Endothelial cell of umbilical vein (primary cell): ENCODE data around the gene PHACTR1. TPM values are rescaled to one million over a fixed set of nuclear protein-coding genes. Genes with fewer than 3 reads are reported as not detected.

Source experiments
- BruUV-seq: library from RNA; stranded (reverse); fragments of 400-500 nt; replicated peaks from 2 replicates; lab custom pipeline; 2021; lab: Mats Ljungman, UMichigan
- CTCF ChIA-PET: fragments of 300-600, 350-600 bp; sonication (Branson Sonifier 250); formaldehyde crosslinking; loops from one replicate; lab custom pipeline; 2021; ENCODE audit warnings: antibody characterized with exemption, inconsistent platforms; lab: Charles Lee
- POLR2A ChIA-PET: fragments of 300-600, 350-600 bp; sonication (Branson Sonifier 250); formaldehyde crosslinking; loops from one replicate; lab custom pipeline; 2021; ENCODE audit warnings: antibody characterized with exemption, inconsistent platforms; lab: Charles Lee
- DNase-seq: peaks from one replicate; pipeline ENCODE4 v3.0.0-alpha.2; 2011; ENCODE audit warnings: low read depth, low spot score
- FAIRE-seq: peaks from 2 replicates; lab custom pipeline; 2011; peaks lifted over from hg19 to GRCh38; lab: Jason Lieb, UNC
- H2AFZ ChIP-seq: 2 replicates; pipeline ENCODE4 v1.6.0; 2012; ENCODE audit warnings: low read depth, low read length, control low read depth, inconsistent platforms
- H3K27ac ChIP-seq: 2 replicates; pipeline ENCODE4 v1.5.1; 2011; ENCODE audit warnings: low read depth, mild to moderate bottlenecking, control low read depth, low read length, moderate library complexity; ENCODE audit not compliant: insufficient read depth
- H3K27me3 ChIP-seq, 2 experiments: 2 replicates each; pipeline versions ENCODE4 v1.6.0 to v1.6.1; 2011; ENCODE audit warnings: low read length in 2 of 2, mixed read lengths in 1 of 2; ENCODE audit not compliant: control insufficient read depth in 2 of 2, insufficient read depth in 2 of 2
- H3K36me3 ChIP-seq, 2 experiments: 2 replicates in 1 of 2; 3 replicates in 1 of 2; pipeline ENCODE4 v1.5.1; 2011; ENCODE audit warnings: low read length in 2 of 2, mild to moderate bottlenecking in 1 of 2, moderate library complexity in 1 of 2; ENCODE audit not compliant: control insufficient read depth in 2 of 2, insufficient read depth in 2 of 2; ENCODE audit errors: extremely low read depth in 1 of 2
- H3K4me1 ChIP-seq: 3 replicates; pipeline ENCODE4 v1.5.1; 2011; ENCODE audit warnings: mild to moderate bottlenecking, low read length; ENCODE audit not compliant: control insufficient read depth, insufficient read depth; ENCODE audit errors: extremely low read depth
- H3K4me2 ChIP-seq: 2 replicates; pipeline ENCODE4 v1.6.1; 2011; ENCODE audit warnings: low read length, control low read depth, mixed read lengths; ENCODE audit not compliant: insufficient read depth
- H3K4me3 ChIP-seq, 3 experiments: fragments of 200-600 bp in 1 of 3; sonication (generic), shearing (Covaris generic) in 1 of 3; replicated peaks in 1 of 3; 2 replicates each; pipeline ENCODE4 v1.5.1; 2011 to 2016; ENCODE audit warnings: control low read depth in 3 of 3, low read length in 3 of 3, mild to moderate bottlenecking in 2 of 3, inconsistent platforms in 1 of 3, low read depth in 1 of 3, moderate library complexity in 1 of 3; ENCODE audit not compliant: insufficient read depth in 1 of 3
- H3K79me2 ChIP-seq: 2 replicates; pipeline ENCODE4 v1.6.0; 2012; ENCODE audit warnings: low read length, inconsistent platforms; ENCODE audit not compliant: control insufficient read depth, insufficient read depth
- H3K9ac ChIP-seq: replicated peaks from 2 replicates; pipeline ENCODE3; 2011; ENCODE audit warnings: low read length, control low read depth; ENCODE audit not compliant: insufficient read depth; ENCODE audit errors: extremely low read depth
- H3K9me1 ChIP-seq: replicated peaks from 3 replicates; pipeline ENCODE4 v1.6.0; 2011; ENCODE audit warnings: mild to moderate bottlenecking, low read length; ENCODE audit not compliant: control insufficient read depth, insufficient read depth; ENCODE audit errors: extremely low read depth
- H3K9me3 ChIP-seq: replicated peaks from 2 replicates; pipeline ENCODE4 v1.5.1; 2012; ENCODE audit warnings: low read length, inconsistent platforms; ENCODE audit not compliant: control insufficient read depth, insufficient read depth
- H4K20me1 ChIP-seq: replicated peaks from 2 replicates; pipeline ENCODE3; 2011; ENCODE audit warnings: mild to moderate bottlenecking, low read length; ENCODE audit not compliant: control insufficient read depth, insufficient read depth; ENCODE audit errors: extremely low read depth
- EZH2 ChIP-seq: IDR thresholded peaks from 2 replicates; pipeline ENCODE4 v1.6.1; 2012; ENCODE audit warnings: borderline replicate concordance, low read depth, mild to moderate bottlenecking, moderate library complexity, low read length, inconsistent platforms; ENCODE audit not compliant: severe bottlenecking
- FOS ChIP-seq: IDR thresholded peaks from 2 replicates; pipeline ENCODE4 v1.6.1; 2011; ENCODE audit warnings: mild to moderate bottlenecking, low read length, moderate library complexity, borderline replicate concordance; ENCODE audit not compliant: insufficient read depth
- GATA2 ChIP-seq: IDR thresholded peaks from 2 replicates; pipeline ENCODE4 v1.7.0; 2011; ENCODE audit warnings: low read depth, mild to moderate bottlenecking, moderate library complexity, mixed read lengths, low read length; ENCODE audit not compliant: insufficient read length, insufficient read depth
- JUN ChIP-seq: IDR thresholded peaks from 2 replicates; pipeline ENCODE4 v1.6.1; 2011; ENCODE audit warnings: borderline replicate concordance, low read depth; ENCODE audit not compliant: insufficient read length, insufficient read depth
- MAX ChIP-seq: IDR thresholded peaks from 2 replicates; pipeline ENCODE4 v1.6.1; 2011; ENCODE audit not compliant: insufficient read depth, insufficient read length
- MYC ChIP-seq: IDR thresholded peaks from one replicate; pipeline ENCODE4 v1.6.1; 2011; ENCODE audit warnings: mild to moderate bottlenecking, low read depth, low read length
- POLR2A ChIP-seq: IDR thresholded peaks from 2 replicates; pipeline ENCODE4 v1.6.1; 2012; ENCODE audit warnings: low read depth, mild to moderate bottlenecking, control low read depth, low read length
- POLR2AphosphoS5 ChIP-seq: IDR thresholded peaks from 2 replicates; pipeline ENCODE4 v1.6.1; 2012; ENCODE audit warnings: low read depth, mild to moderate bottlenecking, control low read depth, low read length, moderate library complexity; ENCODE audit not compliant: insufficient read depth
- dilution Hi-C: fragments of 300-500 bp; cut with MboI; formaldehyde crosslinking; loops from one replicate; pipeline ENCODE4 v1.15.0; 2019; ENCODE audit warnings: low sequenced_read_pairs; ENCODE audit not compliant: extremely low pct_ligation_motif_present
- intact Hi-C: fragments of 100-400 bp; cut with micrococcal nuclease; formaldehyde crosslinking; loops from one replicate; pipeline ENCODE4 v1.10.0; 2022
- polyA plus RNA-seq, 4 experiments: library from polyadenylated mRNA; depleted of rRNA in 3 of 4; stranded (reverse) in 3 of 4; unstranded in 1 of 4; fragments of >200 nt; gene quantifications; 2 replicates each; pipeline versions ENCODE4 v1.2.1 to v1.2.3, GENCODE V29; 2011 to 2012; ENCODE audit warnings: missing spikeins in 1 of 4
- total RNA-seq: library from RNA; stranded (reverse); gene quantifications from 2 replicates; pipeline ENCODE4 v1.2.3, GENCODE V29; 2021
- TF ChIP-seq, protein P1 (sequence below), 2 donors: IDR thresholded peaks; 1 replicate in 1 of 2; 2 replicates in 1 of 2; pipeline ENCODE4 v1.5.1; 2011; ENCODE audit warnings: low read length in 2 of 2, mild to moderate bottlenecking in 2 of 2, moderate library complexity in 2 of 2, control low read depth in 1 of 2, inconsistent platforms in 1 of 2, low read depth in 1 of 2; ENCODE audit not compliant: insufficient read depth in 1 of 2; ENCODE audit errors: extremely low read depth in 1 of 2

Gene PHACTR1
- total and polyA plus RNA-seq, 2 donors (not counting 3 experiments of a cell fraction or from before 2014, with no cell fraction given) = 2.4 to 23.2 TPM

- H3K4me1 ChIP-seq = no peaks in the 10 kb centered on the region
- H3K36me3 ChIP-seq = no peaks in the 10 kb centered on the region
- H2AFZ ChIP-seq = no peak overlapping the region
- dilution Hi-C loops = no loop called here
- H3K9me3 ChIP-seq = no peaks in the 10 kb centered on the region
- H3K9ac ChIP-seq = no peak overlapping the region
- CTCF ChIA-PET = no interaction called here
- no peaks in the 10 kb centered on the region for H4K20me1 ChIP-seq
- POLR2A ChIA-PET = no interaction called here
- no peak overlapping the region for H3K27ac ChIP-seq
- H3K27me3 ChIP-seq = no peaks in the 10 kb centered on the region
- intact Hi-C loops = no loop called here
- no peaks in the 10 kb centered on the region for H3K9me1 ChIP-seq
- DNase-seq (no peak), FAIRE-seq (no peak)
- no peaks in the 10 kb centered on the region for H3K79me2 ChIP-seq
- no peak for TF ChIP-seq FOS
- no peak for TF ChIP-seq EZH2
- no peak for TF ChIP-seq MAX
- no peak for TF ChIP-seq JUN
- TF ChIP-seq, protein P1, sequence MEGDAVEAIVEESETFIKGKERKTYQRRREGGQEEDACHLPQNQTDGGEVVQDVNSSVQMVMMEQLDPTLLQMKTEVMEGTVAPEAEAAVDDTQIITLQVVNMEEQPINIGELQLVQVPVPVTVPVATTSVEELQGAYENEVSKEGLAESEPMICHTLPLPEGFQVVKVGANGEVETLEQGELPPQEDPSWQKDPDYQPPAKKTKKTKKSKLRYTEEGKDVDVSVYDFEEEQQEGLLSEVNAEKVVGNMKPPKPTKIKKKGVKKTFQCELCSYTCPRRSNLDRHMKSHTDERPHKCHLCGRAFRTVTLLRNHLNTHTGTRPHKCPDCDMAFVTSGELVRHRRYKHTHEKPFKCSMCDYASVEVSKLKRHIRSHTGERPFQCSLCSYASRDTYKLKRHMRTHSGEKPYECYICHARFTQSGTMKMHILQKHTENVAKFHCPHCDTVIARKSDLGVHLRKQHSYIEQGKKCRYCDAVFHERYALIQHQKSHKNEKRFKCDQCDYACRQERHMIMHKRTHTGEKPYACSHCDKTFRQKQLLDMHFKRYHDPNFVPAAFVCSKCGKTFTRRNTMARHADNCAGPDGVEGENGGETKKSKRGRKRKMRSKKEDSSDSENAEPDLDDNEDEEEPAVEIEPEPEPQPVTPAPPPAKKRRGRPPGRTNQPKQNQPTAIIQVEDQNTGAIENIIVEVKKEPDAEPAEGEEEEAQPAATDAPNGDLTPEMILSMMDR (IDR thresholded peaks at IDR 0.05; ENCODE audit: extremely low read depth in 1 of 2, insufficient read depth in 1 of 2, low read depth in 1 of 2, low read length in 2 of 2) = no peak
- no peak for TF ChIP-seq GATA2
- no peak for TF ChIP-seq POLR2AphosphoS5
- TF ChIP-seq POLR2A = no peak
- TF ChIP-seq MYC = no peak
- H3K4me2 ChIP-seq = no peak overlapping the region
- no TSS peak for BruUV-seq
- no peak overlapping the region for H3K4me3 ChIP-seq
Measured at GRCh38 chr6:13112921-13113320, 396.4 kb downstream of the PHACTR1 start.
